PC-9 (cell line): ENCODE measurements around the gene TMEM141. TPM values are rescaled to one million over a fixed set of nuclear protein-coding genes. Genes with fewer than 3 reads are reported as not detected.
"Not testable (repeated sequence)": the region's sequence is repeated elsewhere in the genome, so short reads cannot be mapped to it uniquely, and the experiment has no call there.

Source experiments
- BruUV-seq: library from RNA; stranded (reverse); fragments of 400-500 nt; replicated peaks from 2 replicates; lab custom pipeline; 2021; lab: Mats Ljungman, UMichigan
- CTCF ChIA-PET: fragments of 300-600 bp; sonication (Branson Sonifier 250); formaldehyde crosslinking; loops from one replicate; lab custom pipeline; 2022; ENCODE audit warnings: antibody characterized with exemption; lab: Charles Lee
- POLR2A ChIA-PET: fragments of 300-600 bp; sonication (Branson Sonifier 250); formaldehyde crosslinking; loops from one replicate; lab custom pipeline; 2022; ENCODE audit warnings: antibody characterized with exemption; ENCODE audit not compliant: unreplicated experiment; lab: Charles Lee
- DNase-seq, 2 experiments: peaks; one replicate each; pipeline versions ENCODE4 v3.0.0 to v3.0.0-alpha.2; 2015 to 2022; ENCODE audit warnings: mixed read lengths in 1 of 2
- H2AFZ ChIP-seq: fragments of 200-600 bp; sonication (generic); 2 replicates; pipeline ENCODE4 v1.8.1; 2017; ENCODE audit warnings: antibody characterized with exemption
- H3F3A ChIP-seq: fragments of 200-600 bp; sonication (generic); 2 replicates; pipeline ENCODE4 v1.8.1; 2017; ENCODE audit warnings: antibody characterized with exemption, mild to moderate bottlenecking, low read depth; ENCODE audit not compliant: insufficient read depth
- H3K27ac ChIP-seq: fragments of 200-600 bp; sonication (generic); 2 replicates; pipeline ENCODE4 v1.6.1; 2016; ENCODE audit warnings: mixed run types
- H3K27me3 ChIP-seq: fragments of 200-600 bp; sonication (generic); 2 replicates; pipeline ENCODE4 v1.6.1; 2016; ENCODE audit warnings: low read depth, mixed run types; ENCODE audit not compliant: insufficient read depth
- H3K36me3 ChIP-seq: fragments of 200-600 bp; sonication (generic); 2 replicates; pipeline ENCODE4 v1.6.1; 2016; ENCODE audit warnings: low read depth, mixed run types
- H3K4me1 ChIP-seq: fragments of 200-600 bp; sonication (generic); replicated peaks from 2 replicates; pipeline ENCODE4 v1.6.1; 2016; ENCODE audit warnings: mixed run types; ENCODE audit not compliant: insufficient read depth
- H3K4me2 ChIP-seq: fragments of 200-600 bp; sonication (generic); 2 replicates; pipeline ENCODE4 v1.6.1; 2017; ENCODE audit warnings: mixed run types
- H3K4me3 ChIP-seq: fragments of 200-600 bp; sonication (generic); 2 replicates; pipeline ENCODE4 v1.6.1; 2016; ENCODE audit warnings: mixed run types
- H3K79me2 ChIP-seq: fragments of 200-600 bp; sonication (generic); 2 replicates; pipeline ENCODE4 v1.6.1; 2017; ENCODE audit warnings: low read depth, mixed run types
- H3K9me2 ChIP-seq: fragments of 200-600 bp; sonication (generic); 2 replicates; pipeline ENCODE4 v1.8.1; 2017; ENCODE audit warnings: mild to moderate bottlenecking; ENCODE audit not compliant: insufficient read depth
- H3K9me3 ChIP-seq: fragments of 200-600 bp; sonication (generic); 2 replicates; pipeline ENCODE4 v1.8.1; 2016; ENCODE audit warnings: low read depth; ENCODE audit not compliant: insufficient read depth
- H4K20me1 ChIP-seq: fragments of 200-600 bp; sonication (generic); 2 replicates; pipeline ENCODE4 v1.8.1; 2017; ENCODE audit not compliant: insufficient read depth
- EZH2 ChIP-seq: fragments of 200-600 bp; sonication (generic); IDR thresholded peaks from 2 replicates; pipeline ENCODE4 v1.8.0; 2017; ENCODE audit warnings: antibody characterized with exemption, low read depth
- intact Hi-C: fragments of 100-400 bp; cut with micrococcal nuclease; formaldehyde crosslinking; loops from one replicate; pipeline ENCODE4 v1.10.0; 2022; ENCODE audit not compliant: unreplicated experiment
- total RNA-seq: library from RNA; stranded (reverse); gene quantifications from 2 replicates; pipeline ENCODE4 v1.2.3, GENCODE V29; 2021
- TF ChIP-seq, protein P1 (sequence below): fragments of 200-600 bp; sonication (generic); conservative IDR thresholded peaks from 2 replicates; pipeline ENCODE4 v1.6.1; 2017; ENCODE audit warnings: mixed run types, antibody characterized with exemption, mild to moderate bottlenecking, moderate library complexity

TMEM141 gene
- total RNA-seq, 1 experiment from 2014 or later, result 83.6 TPM

DNA sequence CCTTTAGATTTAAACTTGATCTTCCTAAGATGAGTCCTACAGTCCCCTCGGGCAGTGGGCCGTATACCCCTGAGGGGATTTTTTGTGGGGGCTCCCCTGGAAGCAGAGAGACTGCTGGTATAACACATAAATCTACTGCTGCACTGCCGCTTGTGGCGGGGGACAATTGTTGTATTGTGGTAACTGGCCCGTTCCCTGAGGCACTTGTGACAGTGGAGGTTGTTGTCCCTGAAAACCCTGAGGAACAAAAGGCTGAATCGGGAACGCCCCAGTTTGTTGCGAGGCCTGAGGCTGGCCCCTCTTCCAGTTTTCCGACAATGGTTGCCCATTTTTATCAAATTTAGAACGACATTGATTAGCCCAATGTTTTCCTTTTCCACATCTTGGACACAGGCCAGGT is 4.7 kb upstream of the TMEM141 start:
- Histone ChIP-seq H2AFZ (no peak overlapping the region), H3K4me3 (no peak overlapping the region), H4K20me1 (no peaks in the 10 kb centered on the region), H3K79me2 (no peaks in the 10 kb centered on the region), H3K27ac (no peak overlapping the region), H3K4me1 (peaks cover 7% of the 10 kb centered on the region; the same call in 1 of the 2 replicates), H3K9me3 (no peaks in the 10 kb centered on the region), H3F3A (peaks cover 16% of the 10 kb centered on the region), H3K36me3 (no peaks in the 10 kb centered on the region), H3K9me2 (no peaks in the 10 kb centered on the region), H3K4me2 (no peak overlapping the region), H3K27me3 (no peaks in the 10 kb centered on the region)
- no peak for TF ChIP-seq EZH2
- TF ChIP-seq, protein P1, sequence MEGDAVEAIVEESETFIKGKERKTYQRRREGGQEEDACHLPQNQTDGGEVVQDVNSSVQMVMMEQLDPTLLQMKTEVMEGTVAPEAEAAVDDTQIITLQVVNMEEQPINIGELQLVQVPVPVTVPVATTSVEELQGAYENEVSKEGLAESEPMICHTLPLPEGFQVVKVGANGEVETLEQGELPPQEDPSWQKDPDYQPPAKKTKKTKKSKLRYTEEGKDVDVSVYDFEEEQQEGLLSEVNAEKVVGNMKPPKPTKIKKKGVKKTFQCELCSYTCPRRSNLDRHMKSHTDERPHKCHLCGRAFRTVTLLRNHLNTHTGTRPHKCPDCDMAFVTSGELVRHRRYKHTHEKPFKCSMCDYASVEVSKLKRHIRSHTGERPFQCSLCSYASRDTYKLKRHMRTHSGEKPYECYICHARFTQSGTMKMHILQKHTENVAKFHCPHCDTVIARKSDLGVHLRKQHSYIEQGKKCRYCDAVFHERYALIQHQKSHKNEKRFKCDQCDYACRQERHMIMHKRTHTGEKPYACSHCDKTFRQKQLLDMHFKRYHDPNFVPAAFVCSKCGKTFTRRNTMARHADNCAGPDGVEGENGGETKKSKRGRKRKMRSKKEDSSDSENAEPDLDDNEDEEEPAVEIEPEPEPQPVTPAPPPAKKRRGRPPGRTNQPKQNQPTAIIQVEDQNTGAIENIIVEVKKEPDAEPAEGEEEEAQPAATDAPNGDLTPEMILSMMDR, result no peak
- no peak for DNase-seq
- intact Hi-C loops, result no loop called here
- ChIA-PET POLR2A (no interaction called here), CTCF (interaction anchor here (0.6 kb wide), 1 partner anchor 749 kb away, joined by 3 read pairs; no protein-coding TSS in a partner anchor)
- no TSS peak for BruUV-seq

DNA sequence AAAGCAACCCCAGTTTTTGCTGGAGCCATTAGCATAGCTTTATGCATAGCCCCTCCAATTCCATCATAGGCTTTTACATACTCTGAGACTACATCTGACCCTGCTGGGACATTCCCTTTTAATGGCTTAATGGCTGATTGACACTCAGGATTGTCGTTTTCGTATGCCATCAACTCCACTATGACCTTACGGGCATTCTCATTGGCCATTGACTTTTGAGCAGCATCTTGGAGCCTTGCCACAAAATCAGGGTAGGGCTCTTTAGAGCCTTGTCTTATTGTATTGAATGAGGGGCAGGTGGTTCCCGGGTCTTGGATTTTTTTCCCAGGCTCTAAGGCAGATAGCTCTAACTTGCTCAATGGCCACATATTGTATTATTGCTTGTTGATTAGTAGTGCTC is 4.2 kb upstream of the TMEM141 start:
- peaks cover 17% of the 10 kb centered on the region for H3F3A ChIP-seq
- H2AFZ ChIP-seq, H3K27ac ChIP-seq, H3K4me3 ChIP-seq, H3K9me3 ChIP-seq, H3K9me2 ChIP-seq, H3K36me3 ChIP-seq, BruUV-seq, H4K20me1 ChIP-seq, intact Hi-C loops, H3K79me2 ChIP-seq, DNase-seq, H3K4me2 ChIP-seq, H3K27me3 ChIP-seq, POLR2A ChIA-PET: not testable (repeated sequence)
- CTCF ChIA-PET, result interaction anchor here (0.5 to 0.6 kb wide), 2 partner anchors 94 to 748 kb away, joined by 3 to 4 read pairs; no protein-coding TSS in a partner anchor
- peaks cover 11% of the 10 kb centered on the region; the same call in 1 of the 2 replicates for H3K4me1 ChIP-seq

DNA sequence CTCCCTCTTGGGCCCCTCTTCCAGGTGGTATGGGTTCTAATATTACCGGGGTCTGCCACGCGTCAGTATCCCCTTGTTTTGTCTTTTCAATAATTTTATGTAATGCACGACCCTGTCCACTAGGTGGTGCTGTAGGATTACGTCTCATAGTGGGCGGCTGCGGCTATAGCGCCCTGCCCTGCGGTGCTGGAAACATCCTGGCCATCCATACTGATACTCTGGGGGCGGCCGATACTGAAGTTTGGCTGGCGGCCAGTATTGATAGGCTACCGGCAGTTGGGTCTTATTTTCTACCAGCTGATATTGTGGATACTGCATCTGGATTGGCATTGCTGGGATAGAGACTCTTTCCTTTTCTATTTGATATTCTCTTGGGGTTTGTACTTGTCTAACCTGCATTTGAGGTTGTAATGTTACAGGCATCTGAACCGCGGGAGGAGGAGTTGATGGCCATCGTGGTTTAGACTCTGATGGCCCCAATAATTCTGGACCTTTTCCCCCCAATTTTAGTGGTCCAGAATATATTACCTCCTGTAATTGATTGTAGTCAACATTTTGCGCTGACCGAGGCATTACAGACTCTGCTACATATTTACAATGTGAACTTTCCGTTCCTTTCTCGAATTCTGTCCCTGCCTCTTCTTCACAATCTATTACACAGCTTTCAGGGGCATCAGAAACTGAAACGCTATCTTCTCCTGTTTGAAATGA is 3.3 kb upstream of the TMEM141 start:
- no peak overlapping the region for H3K4me3 ChIP-seq
- peak in 1 of 2 experiments; percentile 60 for DNase-seq
- no peak for TF ChIP-seq EZH2
- TF ChIP-seq, protein P1, result peak; percentile 95
- H3F3A ChIP-seq, result peaks cover 21% of the 10 kb centered on the region
- BruUV-seq, result no TSS peak
- H3K4me1 ChIP-seq, result peaks cover 15% of the 10 kb centered on the region; the same call in 1 of the 2 replicates
- no peaks in the 10 kb centered on the region for H3K9me2 ChIP-seq
- H3K27me3 ChIP-seq, result no peaks in the 10 kb centered on the region
- peaks cover 9% of the 10 kb centered on the region for H4K20me1 ChIP-seq
- H3K9me3 ChIP-seq, result no peaks in the 10 kb centered on the region
- ChIA-PET POLR2A (no interaction called here), CTCF (interaction anchor here (0.5 to 1.4 kb wide), 4 partner anchors 10 to 268 kb away, joined by 3 to 7 read pairs (median 4); no protein-coding TSS in a partner anchor)
- H3K27ac ChIP-seq, result no peak overlapping the region
- intact Hi-C loops, result no loop called here
- no peaks in the 10 kb centered on the region for H3K36me3 ChIP-seq
- no peak overlapping the region for H2AFZ ChIP-seq
- H3K4me2 ChIP-seq, result peak overlapping the region; percentile 13; the same call in 1 of the 2 replicates
- peaks cover 8% of the 10 kb centered on the region for H3K79me2 ChIP-seq

DNA sequence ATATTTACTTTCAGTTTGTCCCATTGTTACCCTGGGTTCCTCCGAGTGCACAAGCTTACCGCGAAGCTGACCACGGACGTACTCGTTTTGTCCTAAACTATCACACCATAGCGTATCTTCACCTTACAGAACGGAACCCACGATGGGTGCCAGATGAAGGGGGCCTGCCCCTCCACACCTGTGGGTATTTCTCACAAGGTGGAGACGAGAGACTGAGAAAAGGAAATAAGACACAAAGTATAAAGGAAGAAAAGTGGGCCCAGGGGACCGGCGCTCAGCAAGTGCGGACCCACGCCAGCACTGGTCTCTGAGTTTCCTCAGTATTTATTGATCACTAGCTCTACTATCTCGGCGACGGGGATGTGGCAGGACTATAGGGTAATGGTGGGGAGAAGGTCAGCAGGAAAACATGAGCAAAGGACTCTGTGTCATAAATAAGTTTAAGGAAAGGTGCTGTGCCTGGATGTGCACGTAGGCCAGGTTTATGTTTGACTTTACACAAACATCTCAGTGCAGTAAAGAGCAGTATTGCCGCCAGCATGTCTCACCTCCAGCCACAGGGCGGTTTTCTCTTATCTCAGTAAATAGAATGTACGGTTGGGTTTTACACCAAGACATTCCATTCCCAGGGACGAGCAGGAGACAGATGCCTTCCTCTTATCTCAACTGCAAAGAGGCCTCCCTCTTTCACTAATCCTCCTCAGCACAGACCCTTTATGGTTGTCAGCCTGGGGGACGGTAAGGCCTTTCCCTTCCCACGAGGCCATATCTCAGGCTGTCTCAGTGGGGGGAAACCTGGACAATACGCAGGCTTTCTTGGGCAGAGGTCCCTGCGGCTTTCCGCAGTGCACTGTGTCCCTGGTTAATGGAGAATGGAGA is 2.3 kb upstream of the TMEM141 start:
- peaks cover 20% of the 10 kb centered on the region for H3F3A ChIP-seq
- CTCF ChIA-PET, result interaction anchor here (1.4 kb wide), 1 partner anchor 11 kb away, joined by 3 read pairs; no protein-coding TSS in a partner anchor
- H3K4me3 ChIP-seq, intact Hi-C loops, H2AFZ ChIP-seq, H3K9me2 ChIP-seq, DNase-seq, H3K4me2 ChIP-seq, H3K36me3 ChIP-seq, H3K9me3 ChIP-seq, H3K27me3 ChIP-seq, H3K27ac ChIP-seq, BruUV-seq, H3K79me2 ChIP-seq: not testable (repeated sequence)
- POLR2A ChIA-PET, result interaction anchor here (0.5 to 0.6 kb wide), 2 partner anchors 246 to 436 kb away, joined by 3 to 6 read pairs; partner anchors contain the start of gene CYSRT1
- peaks cover 15% of the 10 kb centered on the region; the same call in 1 of the 2 replicates for H3K4me1 ChIP-seq
- H4K20me1 ChIP-seq, result peaks cover 14% of the 10 kb centered on the region
